SK-N-SH (cell line): ENCODE data around the gene ZNF8. TPM values are rescaled to one million over a fixed set of nuclear protein-coding genes. Genes with fewer than 3 reads are reported as not detected.

Experiments
- CTCF ChIA-PET: fragments of 300-600, 350-600 bp; formaldehyde crosslinking; extraction: SDS; loops from one replicate; lab custom pipeline; 2021; lab: Yijun Ruan, JAX
- POLR2A ChIA-PET: fragments of 350-600 bp; sonication (Branson Sonifier 250); formaldehyde crosslinking; extraction: SDS; loops from one replicate; lab custom pipeline; 2020; ENCODE audit warnings: antibody characterized with exemption, inconsistent platforms; lab: Yijun Ruan, JAX
- DNase-seq: peaks from one replicate; pipeline ENCODE4 v3.0.0; 2012
- H2AFZ ChIP-seq: fragments of 200-600 bp; sonication (generic); 2 replicates; pipeline ENCODE4 v1.8.1; 2016; ENCODE audit warnings: antibody characterized with exemption, mild to moderate bottlenecking, low read depth
- H3F3A ChIP-seq: fragments of 200-600 bp; sonication (generic); replicated peaks from 2 replicates; pipeline ENCODE3; 2016; ENCODE audit warnings: antibody characterized with exemption, mild to moderate bottlenecking; ENCODE audit not compliant: insufficient read depth
- H3K27ac ChIP-seq, 2 experiments: fragments of 200-500 bp in 1 of 2; fragments of 200-600 bp in 1 of 2; sonication (Bioruptor generic) in 1 of 2; sonication (generic), shearing (Covaris generic) in 1 of 2; 2 replicates each; pipeline versions ENCODE4 v1.5.1 to v1.6.1; 2014 to 2016; ENCODE audit warnings: low read depth in 2 of 2, inconsistent platforms in 1 of 2, low read length in 1 of 2, mild to moderate bottlenecking in 1 of 2, mixed read lengths in 1 of 2
- H3K27me3 ChIP-seq: fragments of 200-600 bp; sonication (generic), shearing (Covaris generic); 2 replicates; pipeline ENCODE4 v1.6.1; 2016; ENCODE audit warnings: mixed run types; ENCODE audit not compliant: insufficient read depth
- H3K36me3 ChIP-seq, 2 experiments: fragments of 200-500 bp in 1 of 2; fragments of 200-600 bp in 1 of 2; sonication (Bioruptor generic) in 1 of 2; sonication (generic) in 1 of 2; replicated peaks in 1 of 2; 2 replicates each; pipeline versions ENCODE3 to v1.5.1; 2014 to 2016; ENCODE audit warnings: low read length in 1 of 2, mild to moderate bottlenecking in 1 of 2; ENCODE audit not compliant: insufficient read depth in 2 of 2, control insufficient read depth in 1 of 2
- H3K4me1 ChIP-seq, 2 experiments: fragments of 200-500 bp in 1 of 2; fragments of 200-600 bp in 1 of 2; sonication (Bioruptor generic) in 1 of 2; sonication (generic), shearing (Covaris generic) in 1 of 2; 2 replicates each; pipeline versions ENCODE4 v1.5.1 to v1.6.1; 2014 to 2016; ENCODE audit warnings: low read depth in 1 of 2, low read length in 1 of 2, mixed run types in 1 of 2; ENCODE audit not compliant: insufficient read depth in 2 of 2, control insufficient read depth in 1 of 2
- H3K4me2 ChIP-seq: fragments of 200-600 bp; sonication (generic), shearing (Covaris generic); 2 replicates; pipeline ENCODE4 v1.6.1; 2017; ENCODE audit warnings: mixed run types
- H3K4me3 ChIP-seq, 2 experiments: fragments of 200-500 bp in 1 of 2; fragments of 200-600 bp in 1 of 2; sonication (Bioruptor generic) in 1 of 2; sonication (generic), shearing (Covaris generic) in 1 of 2; 2 replicates each; pipeline versions ENCODE4 v1.5.1 to v1.8.1; 2014 to 2016; ENCODE audit warnings: low read depth in 2 of 2, inconsistent platforms in 1 of 2, low read length in 1 of 2, mild to moderate bottlenecking in 1 of 2, mixed read lengths in 1 of 2, moderate library complexity in 1 of 2
- H3K79me2 ChIP-seq: fragments of 200-600 bp; sonication (generic); 2 replicates; pipeline ENCODE4 v1.8.1; 2017; ENCODE audit warnings: mild to moderate bottlenecking; ENCODE audit not compliant: insufficient read depth
- H3K9ac ChIP-seq: fragments of 200-600 bp; sonication (generic); 2 replicates; pipeline ENCODE4 v1.6.1; 2017; ENCODE audit warnings: mixed run types
- H3K9me2 ChIP-seq: fragments of 200-600 bp; sonication (generic); 2 replicates; pipeline ENCODE4 v1.6.1; 2017; ENCODE audit warnings: mixed run types
- H3K9me3 ChIP-seq: fragments of 200-600 bp; sonication (generic); 2 replicates; pipeline ENCODE4 v1.6.1; 2017; ENCODE audit warnings: mixed run types, mild to moderate bottlenecking, moderate library complexity
- H4K20me1 ChIP-seq: fragments of 200-600 bp; sonication (generic); 2 replicates; pipeline ENCODE4 v1.6.1; 2017; ENCODE audit warnings: mild to moderate bottlenecking, mixed run types; ENCODE audit not compliant: insufficient read depth
- CHD2 ChIP-seq: fragments of 150-350 bp; IDR thresholded peaks from 2 replicates; pipeline ENCODE4 v1.6.1; 2018; ENCODE audit warnings: low read length; ENCODE audit not compliant: partially characterized antibody
- CTCF ChIP-seq: fragments of 200-600 bp; sonication (generic); IDR thresholded peaks from 2 replicates; pipeline ENCODE4 v1.6.1; 2017; ENCODE audit warnings: antibody characterized with exemption, mild to moderate bottlenecking, moderate library complexity
- FOSL2 ChIP-seq: IDR thresholded peaks from 2 replicates; pipeline ENCODE4 v1.4.0; 2012; ENCODE audit warnings: low read depth, mild to moderate bottlenecking, moderate library complexity, borderline replicate concordance
- GABPA ChIP-seq: IDR thresholded peaks from 2 replicates; pipeline ENCODE4 v1.4.0; 2012; ENCODE audit warnings: low read depth, mild to moderate bottlenecking
- JUND ChIP-seq: IDR thresholded peaks from 2 replicates; pipeline ENCODE4 v1.4.0; 2012
- MAX ChIP-seq: IDR thresholded peaks from 2 replicates; pipeline ENCODE4 v1.4.0; 2012; ENCODE audit warnings: low read depth
- MEF2A ChIP-seq: IDR thresholded peaks from 2 replicates; pipeline ENCODE4 v1.4.0; 2012; ENCODE audit warnings: low read depth, borderline replicate concordance
- MXI1 ChIP-seq: IDR thresholded peaks from 2 replicates; pipeline ENCODE4 v1.6.1; 2012; ENCODE audit warnings: mild to moderate bottlenecking, low read depth, low read length, improper control_type of control experiment
- NFIC ChIP-seq: IDR thresholded peaks from 2 replicates; pipeline ENCODE4 v1.4.0; 2012; ENCODE audit warnings: borderline replicate concordance
- PBX3 ChIP-seq: IDR thresholded peaks from 2 replicates; pipeline ENCODE4; 2012
- POLR2AphosphoS5 ChIP-seq: IDR thresholded peaks from 2 replicates; pipeline ENCODE4 v1.6.1; 2012; ENCODE audit warnings: low read depth, low read length
- RAD21 ChIP-seq: IDR thresholded peaks from 2 replicates; pipeline ENCODE4 v1.6.1; 2012; ENCODE audit warnings: mild to moderate bottlenecking, low read length
- RFX5 ChIP-seq: IDR thresholded peaks from 2 replicates; pipeline ENCODE4 v1.6.1; 2012; ENCODE audit warnings: mild to moderate bottlenecking, improper control_type of control experiment, low read length
- TAF1 ChIP-seq: IDR thresholded peaks from 2 replicates; pipeline ENCODE4 v1.6.1; 2012; ENCODE audit warnings: low read depth, mild to moderate bottlenecking, low read length, moderate library complexity, borderline replicate concordance
- USF1 ChIP-seq: IDR thresholded peaks from 2 replicates; pipeline ENCODE4 v1.4.0; 2012; ENCODE audit warnings: low read depth, borderline replicate concordance
- USF2 ChIP-seq: fragments of 150-350 bp; IDR thresholded peaks from 2 replicates; pipeline ENCODE4 v1.6.1; 2017; ENCODE audit warnings: antibody characterized with exemption, low read length, low read depth, borderline replicate concordance
- ZBTB33 ChIP-seq: IDR thresholded peaks from 2 replicates; pipeline ENCODE4 v1.4.0; 2012; ENCODE audit warnings: low read depth, borderline replicate concordance
- WGBS: methylation state at CpG from one replicate; pipeline ENCODE4 v1.1.6; 2017; ENCODE audit warnings: low lambda C conversion rate; 5-methylcytosine and 5-hydroxymethylcytosine counted together
- polyA plus RNA-seq, 3 experiments: library from polyadenylated mRNA; depleted of rRNA; stranded (reverse); fragments of >200 nt; gene quantifications; 2 replicates each; pipeline ENCODE4 v1.2.3, GENCODE V29; 2012

The ZNF8 gene
- polyA plus RNA-seq, 1 of the 3 experiments (the other 2 are of a cell fraction), result 1.4 TPM

- CTCF ChIA-PET, result no interaction called here
- no peaks in the 10 kb centered on the region for H3K9me2 ChIP-seq
- H4K20me1 ChIP-seq, result no peaks in the 10 kb centered on the region
- no peak overlapping the region for H3K4me3 ChIP-seq
- no peak overlapping the region for H3K27ac ChIP-seq
- H3K27me3 ChIP-seq, result no peaks in the 10 kb centered on the region
- no peaks in the 10 kb centered on the region; a peak in 1 of 4 replicates for H3K4me1 ChIP-seq
- DNase-seq, result no peak
- no peak overlapping the region for H2AFZ ChIP-seq
- POLR2A ChIA-PET, result no interaction called here
- TF ChIP-seq NFIC (no peak), GABPA (no peak), USF2 (no peak), RAD21 (no peak), ZBTB33 (no peak), CTCF (no peak), POLR2AphosphoS5 (no peak), PBX3 (no peak), MAX (no peak), JUND (no peak), MXI1 (no peak), USF1 (no peak), FOSL2 (no peak), CHD2 (no peak), MEF2A (no peak), TAF1 (no peak), RFX5 (no peak)
- H3K9ac ChIP-seq, result no peak overlapping the region
- no peaks in the 10 kb centered on the region for H3K9me3 ChIP-seq
- H3K79me2 ChIP-seq, result peaks cover 14% of the 10 kb centered on the region; the same call in 1 of the 2 replicates
- peaks cover 20 to 42% of the 10 kb centered on the region in 2 experiments for H3K36me3 ChIP-seq
- H3K4me2 ChIP-seq, result no peak overlapping the region
- no peaks in the 10 kb centered on the region for H3F3A ChIP-seq
- 93% methylated on average over 7 of the region's 19 CpGs for WGBS
Measured at GRCh38 chr19:58334691-58335249, 56.0 kb downstream of the ZNF8 start.
